ENCODE measurements around the gene SLAIN2. TPM values are rescaled to one million over a fixed set of nuclear protein-coding genes. Genes with fewer than 3 reads are reported as not detected.

Gene SLAIN2
- total and polyA plus RNA-seq, 2 experiments from 2014 or later: 21.9 to 27.9 TPM

GRCh38 chr4:48340276-48340964, 909 bp upstream of the SLAIN2 start:
- H3K36me3 ChIP-seq (ENCODE audit: insufficient read depth): no peaks in the 10 kb centered on the region
- peak overlapping the region; percentile 69 for H3K4me2 ChIP-seq
- Mint-ChIP-seq H3K9me3 (no peaks in the 10 kb centered on the region; the same call in 1 of the 3 replicates), H3K27ac (peak overlapping the region; percentile 62), H3K4me3 (peak overlapping the region; percentile 89), H3K4me1 (peaks cover 37% of the 10 kb centered on the region), H3K36me3 (ENCODE audit: low read depth) (no peaks in the 10 kb centered on the region), H3K27me3 (ENCODE audit: insufficient read depth, low read depth, poor library complexity) (peaks cover 3% of the 10 kb centered on the region)
- no peaks in the 10 kb centered on the region for H3K27me3 ChIP-seq (ENCODE audit: insufficient read depth)
- TF ChIP-seq ZNF331 (CRISPR knock-in tag; IDR thresholded peaks at IDR 0.05; ENCODE audit: low read depth) (no peak), EZH2 (IDR thresholded peaks at IDR 0.05; ENCODE audit: low read depth, unreplicated experiment) (no peak), ZNF114 (CRISPR knock-in tag; IDR thresholded peaks at IDR 0.05) (no peak), CREB1 (CRISPR knock-in tag; IDR thresholded peaks at IDR 0.05; ENCODE audit: low read depth) (no peak), POLR2AphosphoS5 (IDR thresholded peaks at IDR 0.05; ENCODE audit: low read depth) (no peak), ZNF462 (CRISPR knock-in tag; IDR thresholded peaks at IDR 0.05) (no peak)
- TF ChIP-seq, protein P1, sequence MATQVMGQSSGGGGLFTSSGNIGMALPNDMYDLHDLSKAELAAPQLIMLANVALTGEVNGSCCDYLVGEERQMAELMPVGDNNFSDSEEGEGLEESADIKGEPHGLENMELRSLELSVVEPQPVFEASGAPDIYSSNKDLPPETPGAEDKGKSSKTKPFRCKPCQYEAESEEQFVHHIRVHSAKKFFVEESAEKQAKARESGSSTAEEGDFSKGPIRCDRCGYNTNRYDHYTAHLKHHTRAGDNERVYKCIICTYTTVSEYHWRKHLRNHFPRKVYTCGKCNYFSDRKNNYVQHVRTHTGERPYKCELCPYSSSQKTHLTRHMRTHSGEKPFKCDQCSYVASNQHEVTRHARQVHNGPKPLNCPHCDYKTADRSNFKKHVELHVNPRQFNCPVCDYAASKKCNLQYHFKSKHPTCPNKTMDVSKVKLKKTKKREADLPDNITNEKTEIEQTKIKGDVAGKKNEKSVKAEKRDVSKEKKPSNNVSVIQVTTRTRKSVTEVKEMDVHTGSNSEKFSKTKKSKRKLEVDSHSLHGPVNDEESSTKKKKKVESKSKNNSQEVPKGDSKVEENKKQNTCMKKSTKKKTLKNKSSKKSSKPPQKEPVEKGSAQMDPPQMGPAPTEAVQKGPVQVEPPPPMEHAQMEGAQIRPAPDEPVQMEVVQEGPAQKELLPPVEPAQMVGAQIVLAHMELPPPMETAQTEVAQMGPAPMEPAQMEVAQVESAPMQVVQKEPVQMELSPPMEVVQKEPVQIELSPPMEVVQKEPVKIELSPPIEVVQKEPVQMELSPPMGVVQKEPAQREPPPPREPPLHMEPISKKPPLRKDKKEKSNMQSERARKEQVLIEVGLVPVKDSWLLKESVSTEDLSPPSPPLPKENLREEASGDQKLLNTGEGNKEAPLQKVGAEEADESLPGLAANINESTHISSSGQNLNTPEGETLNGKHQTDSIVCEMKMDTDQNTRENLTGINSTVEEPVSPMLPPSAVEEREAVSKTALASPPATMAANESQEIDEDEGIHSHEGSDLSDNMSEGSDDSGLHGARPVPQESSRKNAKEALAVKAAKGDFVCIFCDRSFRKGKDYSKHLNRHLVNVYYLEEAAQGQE (IDR thresholded peaks at IDR 0.05; ENCODE audit: unreplicated experiment): no peak
- H3K4me1 ChIP-seq (ENCODE audit: insufficient read depth): peaks cover 41% of the 10 kb centered on the region
- peak overlapping the region; percentile 93 for H3K27ac ChIP-seq (ENCODE audit: low read depth)
- peak overlapping the region; percentile 71 for H3K4me3 ChIP-seq
- H3K9me2 ChIP-seq (ENCODE audit: insufficient read depth): no peaks in the 10 kb centered on the region
- peaks cover 10% of the 10 kb centered on the region; the same call in 1 of the 2 replicates for H4K20me1 ChIP-seq (replicated peaks; ENCODE audit: insufficient read depth)
- ATAC-seq: peak; percentile 14
- H3K79me2 ChIP-seq (replicated peaks; ENCODE audit: insufficient read depth): peaks cover 34% of the 10 kb centered on the region
- peak; percentile 66 for DNase-seq (ENCODE audit: low spot score)
- H2AFZ ChIP-seq: peak overlapping the region; percentile 61; the same call in 1 of the 2 replicates
- H3F3A ChIP-seq (replicated peaks; ENCODE audit: low read depth): no peaks in the 10 kb centered on the region

Data from GM23338 (cell line).